Activated CD4-positive, alpha-beta T cell treated with anti-CD3 and anti-CD28 coated beads for 48 hours (primary cell): ENCODE data around the gene PTEN.
"Not testable (repeated sequence)": the region's sequence is repeated elsewhere in the genome, so short reads cannot be mapped to it uniquely, and the experiment has no call there.

Experiments
- DNase-seq: peaks from one replicate; pipeline ENCODE4 v3.0.0-alpha.2; 2020

Gene PTEN

DNA sequence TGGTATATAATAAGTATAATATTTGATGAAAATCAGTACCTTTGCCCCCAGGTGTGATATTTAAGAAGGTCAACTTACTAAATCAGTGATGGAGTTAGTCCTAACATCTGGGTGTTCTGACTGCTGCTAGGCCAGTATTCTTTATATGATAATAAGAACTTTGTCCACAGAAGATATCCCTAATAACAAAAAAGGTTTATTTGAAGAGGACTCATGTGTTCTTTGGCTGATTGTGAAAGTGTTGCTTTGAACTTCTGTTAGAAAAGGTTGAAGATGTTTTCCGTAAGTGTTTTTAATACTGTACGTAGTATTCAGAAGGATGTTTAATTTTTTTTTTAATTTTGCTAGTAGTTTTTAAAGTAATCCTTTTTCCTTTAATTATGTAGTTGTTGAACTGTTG lies 10.2 kb downstream of the PTEN start:
- DNase-seq = no peak

DNA sequence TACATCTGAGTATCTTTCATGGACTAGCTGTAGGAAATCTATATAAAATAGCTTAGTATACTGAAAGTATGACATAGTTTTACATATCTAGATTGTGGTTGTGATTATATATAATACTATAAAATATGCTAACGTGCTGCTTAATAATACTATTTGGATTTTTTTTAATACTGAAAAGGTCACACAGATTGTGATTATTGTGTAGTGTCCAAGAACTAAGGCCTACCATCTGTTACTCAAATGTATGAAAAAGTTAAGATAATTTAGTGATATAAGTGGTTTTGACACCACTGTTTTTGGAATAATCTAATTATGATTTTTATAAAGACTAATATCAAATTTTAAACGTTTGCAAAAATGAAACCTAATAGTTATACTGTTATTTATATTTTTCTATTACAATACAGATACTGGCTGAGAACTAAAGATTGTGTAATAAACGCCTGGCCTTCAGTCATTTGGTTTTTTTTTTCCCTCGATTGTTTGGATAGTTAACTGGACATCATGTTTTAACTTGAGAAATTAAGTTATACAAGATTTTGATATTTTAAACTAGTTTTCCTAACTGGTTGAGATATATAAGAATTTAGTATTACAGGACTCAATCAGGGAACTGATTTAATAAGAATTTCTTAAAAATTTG lies 12.6 kb downstream of the PTEN start:
- no peak for DNase-seq

DNA sequence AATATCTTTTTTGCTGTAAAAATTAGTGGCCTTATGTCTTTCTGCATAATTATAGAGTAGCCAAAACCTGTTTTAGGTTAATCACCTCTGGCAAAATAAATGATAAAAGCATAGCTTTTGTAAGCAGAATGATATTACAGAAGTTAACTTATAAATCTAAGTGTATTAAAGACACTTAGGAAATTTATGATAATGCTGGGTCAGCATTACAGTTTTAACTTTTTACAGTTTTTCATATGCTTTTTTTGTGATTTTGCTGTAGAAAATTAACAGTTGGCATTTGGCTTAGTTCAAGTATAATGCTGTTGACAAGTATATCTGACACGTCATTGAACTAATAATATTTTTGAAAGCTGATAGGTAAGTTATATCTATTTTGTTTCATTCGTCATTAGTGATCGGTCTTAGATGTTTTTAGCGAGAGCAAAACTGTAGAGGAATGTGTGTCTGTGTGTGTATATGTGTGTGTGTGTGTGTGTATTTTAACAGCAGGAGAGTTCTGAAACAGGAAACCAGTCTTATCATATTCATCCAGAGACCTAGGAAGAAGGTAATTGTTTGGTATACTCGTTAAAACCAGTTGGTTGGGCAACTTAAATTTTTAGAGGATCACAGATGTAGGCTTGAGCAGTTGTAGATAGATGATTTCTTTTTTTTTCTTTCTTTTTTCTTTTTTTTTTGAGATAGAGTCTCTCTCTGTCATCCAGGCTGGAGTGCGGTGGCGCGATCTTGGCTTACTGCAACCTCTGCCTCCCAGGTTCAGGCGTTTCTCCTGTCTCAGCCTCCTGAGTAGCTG lies 15.4 kb downstream of the PTEN start:
- no peak for DNase-seq

DNA sequence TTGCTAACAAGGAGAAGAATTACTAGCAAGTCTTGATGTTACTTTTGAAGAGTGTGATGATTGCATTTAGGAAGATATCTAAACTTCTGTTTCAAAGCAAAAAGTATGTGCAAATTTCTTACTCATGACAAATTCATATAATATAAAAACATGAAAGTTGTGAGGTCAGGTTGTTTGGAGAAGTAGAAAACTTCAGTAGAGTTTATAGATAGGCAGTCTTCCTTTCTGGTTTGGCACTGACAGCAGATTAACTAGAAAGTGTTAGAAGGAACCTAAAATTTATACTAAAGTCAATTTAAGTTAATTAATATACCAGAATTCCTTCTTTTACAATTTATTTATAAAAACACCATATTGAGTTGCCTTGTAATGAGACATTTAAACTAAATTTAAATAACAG lies 16.9 kb downstream of the PTEN start:
- DNase-seq = no peak

DNA sequence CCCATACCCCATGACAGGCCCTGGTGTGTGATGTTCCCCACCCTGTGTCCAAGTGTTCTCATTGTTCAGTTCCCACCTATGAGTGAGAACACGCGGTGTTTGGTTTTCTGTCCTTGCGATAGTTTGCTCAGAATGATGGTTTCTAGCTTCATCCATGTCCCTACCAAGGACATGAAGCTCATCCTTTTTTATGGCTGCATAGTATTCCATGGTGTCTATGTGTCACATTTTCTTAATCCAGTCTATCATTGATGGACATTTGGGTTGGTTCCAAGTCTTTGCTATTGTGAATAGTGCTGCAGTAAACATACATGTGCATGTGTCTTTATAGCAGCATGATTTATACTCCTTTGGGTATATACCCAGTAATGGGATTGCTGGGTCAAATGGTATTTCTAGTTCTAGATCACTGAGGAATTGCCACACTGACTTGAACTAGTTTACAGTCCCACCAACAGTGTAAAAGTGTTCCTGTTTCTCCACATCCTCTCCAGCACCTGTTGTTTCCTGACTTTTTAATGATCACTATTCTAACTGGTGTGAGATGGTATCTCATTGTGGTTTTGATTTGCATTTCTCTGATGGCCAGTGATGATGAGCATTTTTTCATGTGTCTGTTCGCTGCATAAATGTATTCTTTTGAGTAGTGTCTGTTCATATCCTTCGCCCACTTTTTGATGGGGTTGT lies 18.1 kb downstream of the PTEN start:
- DNase-seq = not testable (repeated sequence)

DNA sequence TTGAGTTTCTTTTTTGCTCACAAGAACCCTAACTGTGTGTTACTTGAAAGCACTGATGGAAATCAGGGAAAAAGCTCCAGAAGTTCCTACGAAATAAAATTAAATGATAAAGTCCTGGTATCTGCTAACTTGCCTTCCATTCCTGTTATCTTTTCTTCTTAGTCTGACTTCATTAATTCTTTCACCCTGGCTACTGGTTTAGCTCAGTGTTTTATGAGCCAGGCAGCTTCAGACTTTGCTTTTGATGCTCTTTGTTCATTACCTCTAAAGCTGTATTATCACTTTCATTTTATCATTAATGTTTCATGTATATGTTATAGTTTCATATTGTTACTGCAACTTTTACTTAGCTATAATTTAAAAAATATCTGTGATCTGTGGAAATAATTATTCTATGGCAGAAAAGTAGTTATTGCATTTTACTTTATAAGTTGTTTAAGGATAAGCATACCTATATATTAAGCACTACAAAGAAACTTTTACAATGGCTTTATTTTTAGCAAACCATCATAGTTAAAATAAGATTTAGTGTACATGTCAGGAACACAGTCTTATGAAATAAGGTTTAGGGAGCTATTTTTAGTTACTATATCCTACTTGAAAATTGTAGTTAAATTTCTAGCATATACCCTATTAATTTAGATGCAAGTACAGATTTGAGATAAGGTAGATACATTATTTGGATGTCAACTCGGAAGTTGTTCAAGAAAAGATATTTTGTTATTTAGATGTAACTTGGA lies 19.3 kb downstream of the PTEN start:
- DNase-seq = no peak

DNA sequence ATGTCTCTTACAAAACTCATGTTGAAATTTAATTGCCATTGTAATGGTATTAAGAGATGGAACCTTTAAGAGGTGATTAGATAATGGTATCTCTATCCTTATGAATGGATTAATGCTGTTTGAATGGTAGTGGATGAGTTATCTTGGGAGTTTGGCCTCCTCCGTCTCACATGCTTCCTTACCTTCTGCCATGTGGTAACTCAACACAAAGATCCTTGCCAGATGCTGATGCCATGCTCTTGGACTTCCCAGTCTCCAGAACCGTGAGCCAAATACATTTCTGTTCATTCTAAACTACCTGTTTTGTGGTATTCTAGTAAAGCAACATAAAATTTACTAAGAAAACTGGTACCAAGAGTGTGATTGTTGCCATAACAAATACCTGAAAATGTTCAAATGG lies 23.2 kb downstream of the PTEN start:
- DNase-seq = no peak

DNA sequence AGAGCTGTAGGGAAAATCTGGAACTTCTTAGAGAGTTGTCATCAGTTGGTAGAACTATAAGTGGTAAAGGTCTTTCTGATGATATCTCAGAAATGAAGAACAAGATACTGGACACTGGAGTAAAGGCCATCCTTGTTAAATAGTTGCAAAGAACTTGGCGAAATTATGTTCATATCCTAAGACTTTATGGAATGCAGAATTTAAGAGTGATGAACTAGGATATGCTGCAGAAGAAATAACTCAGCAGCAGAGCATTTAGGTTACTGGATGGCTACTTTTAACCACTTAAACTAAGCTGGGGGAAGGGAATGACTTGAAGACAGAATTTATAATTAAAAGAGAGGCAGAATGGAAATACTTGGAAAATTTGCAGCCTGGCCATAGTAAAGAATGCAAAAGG lies 23.7 kb downstream of the PTEN start:
- DNase-seq = no peak

DNA sequence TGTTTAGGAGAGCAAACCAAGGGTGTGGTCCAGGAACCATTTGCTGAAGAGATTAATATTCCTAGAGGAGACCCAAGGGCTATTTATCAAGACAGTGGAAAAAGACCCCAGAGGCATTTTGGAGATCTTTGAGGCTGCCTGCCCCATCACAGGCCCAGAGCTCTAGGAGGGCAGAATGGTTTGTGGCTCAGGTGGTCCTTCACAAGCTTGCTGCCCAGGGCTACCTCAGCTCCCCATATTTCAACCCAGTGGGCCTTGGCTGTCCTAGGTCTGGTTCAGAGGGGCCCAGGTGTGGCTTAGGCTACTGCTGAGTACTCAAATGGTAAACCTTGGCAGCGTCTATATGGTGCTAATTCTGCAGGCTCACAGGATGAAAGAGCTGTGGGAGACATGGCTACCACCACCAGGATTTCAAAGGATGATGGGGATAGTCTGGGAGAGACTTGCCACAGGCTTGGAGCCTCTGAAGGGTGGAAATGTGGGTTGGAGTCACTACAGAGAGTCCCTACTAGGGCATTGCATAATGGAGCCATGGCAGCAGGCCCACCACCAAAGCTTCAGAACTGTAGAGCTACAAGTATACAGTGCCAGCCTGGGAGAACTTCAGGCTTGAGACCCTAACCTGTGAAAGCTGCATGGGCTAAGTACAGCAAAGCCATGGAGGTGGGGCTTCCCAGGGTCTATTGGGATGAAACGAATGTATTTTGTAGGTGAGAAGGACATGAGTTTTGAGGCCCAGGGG lies 24.3 kb downstream of the PTEN start:
- no peak for DNase-seq

DNA sequence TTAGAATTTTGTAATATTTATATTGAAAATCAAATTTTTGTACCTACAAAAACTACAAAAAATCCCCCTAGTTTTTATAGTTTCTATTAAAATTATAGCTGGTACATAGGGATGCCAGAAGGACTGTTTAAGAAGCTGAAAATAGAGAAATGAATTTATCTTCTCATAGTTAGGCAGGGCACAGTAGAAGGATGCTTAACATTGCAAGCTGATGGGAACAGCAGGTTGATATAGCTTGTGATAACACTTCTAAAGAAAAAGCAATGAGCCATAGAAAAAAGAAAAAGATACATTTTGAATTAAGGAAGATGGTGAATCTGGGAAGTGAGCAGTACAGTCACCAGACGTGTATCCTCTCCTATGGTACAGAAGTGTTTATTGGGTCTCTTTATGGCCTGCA lies 32.0 kb downstream of the PTEN start:
- no peak for DNase-seq

DNA sequence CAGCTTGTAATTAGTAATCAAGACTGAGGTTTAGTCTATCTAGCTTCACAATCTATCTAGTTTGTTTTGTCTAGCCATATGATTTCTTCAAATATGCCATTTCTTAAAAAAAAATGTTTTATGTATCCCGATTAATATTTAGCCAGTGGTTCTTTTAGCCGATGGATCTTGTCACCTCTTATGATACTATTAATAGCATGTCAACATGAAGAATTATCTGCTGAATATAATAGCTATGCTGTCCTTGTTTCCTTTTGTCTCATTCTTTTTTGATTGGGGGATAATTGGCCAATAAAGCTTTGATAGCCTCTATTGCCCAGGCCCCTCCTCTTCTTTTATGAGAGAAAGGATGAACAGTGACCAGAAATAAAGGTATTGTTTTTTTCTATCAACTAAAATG lies 32.8 kb downstream of the PTEN start:
- DNase-seq = no peak

DNA sequence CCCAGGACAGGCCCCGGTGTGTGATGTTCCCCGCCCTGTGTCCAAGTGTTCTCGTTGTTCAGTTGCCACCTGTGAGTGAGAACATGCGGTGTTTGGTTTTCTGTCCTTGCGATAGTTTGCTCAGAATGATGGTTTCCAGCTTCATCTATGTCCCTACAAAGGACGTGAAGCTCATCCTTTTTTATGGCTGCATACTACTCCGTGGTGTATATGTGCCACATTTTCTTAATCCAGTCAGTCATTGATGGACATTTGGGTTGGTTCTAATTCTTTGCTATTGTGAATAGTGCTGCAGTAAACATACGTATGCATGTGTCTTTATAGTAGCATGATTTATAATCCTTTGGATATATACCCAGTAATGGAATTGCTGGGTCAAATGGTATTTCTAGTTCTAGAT lies 34.5 kb downstream of the PTEN start:
- not testable (repeated sequence) for DNase-seq

DNA sequence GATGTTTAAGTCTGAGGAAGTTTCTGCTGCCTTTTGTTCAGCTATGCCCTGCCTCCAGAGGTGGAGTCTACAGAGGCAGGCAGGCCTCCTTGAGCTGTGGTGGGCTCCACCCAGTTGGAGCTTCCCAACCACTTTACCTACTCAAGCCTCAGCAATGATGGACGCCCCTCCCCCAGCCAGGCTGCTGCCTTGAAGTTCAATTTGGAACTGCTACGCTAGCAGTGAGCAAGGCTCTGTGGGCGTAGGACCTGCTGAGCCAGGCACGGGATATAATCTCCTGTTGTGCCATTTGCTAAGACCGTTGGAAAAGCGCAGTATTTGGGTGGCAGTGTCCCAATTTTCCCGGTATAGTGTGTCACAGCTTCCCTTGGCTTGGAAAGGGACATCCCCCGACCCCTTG lies 40.0 kb downstream of the PTEN start:
- DNase-seq = not testable (repeated sequence)

DNA sequence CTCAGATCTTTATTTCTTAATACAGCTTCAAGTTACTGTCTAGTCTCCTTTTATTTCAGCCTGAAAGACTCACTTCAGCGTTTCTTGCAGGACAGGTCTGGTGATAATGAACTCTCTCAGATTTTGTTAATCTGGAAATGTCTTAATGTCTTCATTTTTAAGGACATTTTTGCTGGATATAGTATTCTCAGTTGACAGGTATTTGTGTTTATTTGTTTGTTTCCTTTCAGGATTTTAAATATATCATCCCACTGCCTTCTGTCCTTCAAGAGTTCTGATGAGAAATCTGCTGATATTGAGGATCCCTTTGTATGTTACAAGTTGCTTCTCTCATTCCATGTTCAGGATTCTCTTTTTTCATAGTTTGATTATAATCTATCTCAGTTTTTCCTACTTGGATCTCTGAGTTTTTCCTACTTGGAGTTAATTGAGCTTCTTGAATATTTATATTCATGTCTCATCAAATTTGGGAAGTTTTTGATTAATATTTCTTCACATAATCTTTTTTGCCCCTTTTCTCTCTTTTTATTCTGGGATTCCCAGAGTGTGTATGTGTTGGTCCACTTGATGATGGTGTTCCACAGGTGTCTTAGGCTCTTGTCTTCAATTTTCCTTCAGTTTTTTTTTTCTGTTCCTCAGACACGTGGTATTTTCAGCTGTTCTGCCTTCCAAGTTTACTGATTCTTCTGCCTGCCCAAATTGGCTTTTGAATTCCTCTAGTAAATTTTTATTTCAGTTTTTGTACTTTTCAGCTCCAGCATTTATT lies 49.9 kb downstream of the PTEN start:
- DNase-seq = no peak

DNA sequence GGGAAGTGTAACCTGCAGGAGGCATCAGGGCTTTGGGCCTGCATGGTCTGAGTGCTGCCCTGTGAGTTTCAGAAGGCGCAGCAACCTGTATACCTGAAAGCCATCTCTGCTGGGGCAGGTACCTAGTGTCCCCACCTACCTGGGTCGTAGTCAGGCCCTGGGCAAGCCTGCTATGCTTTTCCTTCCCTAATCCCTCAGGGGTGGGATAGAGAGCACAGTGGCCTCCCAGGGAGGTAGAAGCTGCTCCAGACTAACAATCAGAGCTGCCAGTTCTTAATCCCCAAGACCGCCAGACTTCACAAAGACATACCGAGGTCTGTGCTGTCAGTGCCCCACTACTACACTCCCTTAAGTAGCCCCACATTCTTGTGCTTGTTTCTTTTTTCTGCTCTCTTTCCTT lies 52.0 kb downstream of the PTEN start:
- no peak for DNase-seq

DNA sequence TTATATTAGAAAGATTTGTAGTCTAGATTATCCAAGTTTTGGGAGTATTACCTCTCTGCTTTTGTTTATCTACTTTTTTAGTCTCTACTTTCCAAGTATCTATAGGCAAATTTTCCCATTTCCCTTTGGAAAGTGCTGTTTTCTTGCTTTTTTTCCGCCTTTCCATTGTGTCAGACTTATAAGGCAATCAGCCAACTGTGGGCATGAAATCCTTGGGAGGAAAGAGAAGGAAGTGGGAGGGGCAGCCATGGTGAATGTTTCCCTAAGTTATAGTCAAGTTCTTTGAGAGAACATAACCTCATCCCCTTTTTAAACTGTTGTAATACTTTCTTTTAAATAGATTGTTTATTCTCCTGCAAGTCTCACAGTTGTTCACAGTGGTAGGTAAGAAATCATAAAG lies 52.6 kb downstream of the PTEN start:
- DNase-seq = no peak

DNA sequence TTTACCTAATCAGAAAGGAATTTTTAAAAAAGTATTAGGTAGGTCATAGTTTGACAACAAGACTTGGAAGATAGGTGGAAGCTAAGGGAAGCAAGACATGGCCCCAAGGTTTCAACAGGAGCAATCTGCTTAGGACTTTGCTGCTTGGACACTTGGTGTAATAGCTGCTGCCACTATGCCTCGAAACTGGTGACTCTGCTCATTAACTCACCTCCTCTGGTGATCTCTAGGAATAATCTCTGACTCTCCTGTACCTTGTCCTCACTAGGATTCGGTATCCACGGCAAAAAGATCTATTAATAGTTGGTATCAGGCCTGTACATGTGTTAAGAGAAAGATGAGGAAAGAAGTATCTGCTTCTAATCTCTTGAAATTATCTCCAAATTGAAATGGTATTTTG lies 53.1 kb downstream of the PTEN start:
- DNase-seq = no peak

DNA sequence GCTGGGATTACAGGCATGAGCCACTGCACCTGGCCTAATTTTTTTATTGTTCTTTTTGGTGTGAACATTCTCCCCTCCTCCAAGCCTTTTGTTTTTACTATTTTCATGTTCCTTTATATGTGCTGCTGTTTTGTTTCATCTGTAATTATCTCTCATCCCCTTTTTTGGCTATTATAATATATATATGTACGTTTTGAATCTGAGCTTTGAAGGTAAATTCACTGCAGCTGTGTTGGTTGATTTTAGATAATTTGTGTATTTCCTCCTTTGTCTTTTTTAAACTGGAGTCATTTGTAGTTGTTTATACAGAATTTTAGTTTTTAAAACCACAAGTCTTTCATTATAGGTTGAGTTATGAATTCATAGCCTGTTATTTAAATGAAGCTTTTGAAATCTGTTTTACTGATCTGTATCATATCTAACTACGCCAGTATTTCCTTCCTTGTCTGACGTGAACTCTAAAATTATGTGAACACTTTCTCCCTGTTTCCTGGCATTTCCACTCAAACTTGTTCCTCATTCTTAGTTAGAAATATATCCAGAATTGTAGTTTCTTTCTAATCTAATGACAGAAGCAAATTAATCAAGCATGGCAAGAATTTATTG lies 54.9 kb downstream of the PTEN start:
- no peak for DNase-seq

DNA sequence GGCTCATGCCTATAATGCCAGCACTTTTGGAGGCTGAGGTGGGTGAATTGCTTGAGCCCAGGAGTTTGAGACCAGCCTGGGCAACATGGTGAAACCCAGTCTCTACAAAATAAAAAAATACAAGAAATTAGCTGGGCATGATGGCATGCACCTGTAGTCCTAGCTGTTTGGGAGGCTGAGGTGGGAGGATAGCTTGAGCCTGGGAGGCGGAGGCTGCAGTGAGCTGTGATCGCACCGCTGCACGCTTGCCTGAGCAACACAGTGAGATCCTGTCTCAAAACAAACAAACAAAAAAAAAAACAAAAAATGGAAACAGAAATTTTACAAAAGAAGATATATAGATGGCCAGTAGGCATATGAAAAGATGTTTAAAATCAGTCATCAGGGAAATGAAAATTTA lies 57.1 kb downstream of the PTEN start:
- no peak for DNase-seq

DNA sequence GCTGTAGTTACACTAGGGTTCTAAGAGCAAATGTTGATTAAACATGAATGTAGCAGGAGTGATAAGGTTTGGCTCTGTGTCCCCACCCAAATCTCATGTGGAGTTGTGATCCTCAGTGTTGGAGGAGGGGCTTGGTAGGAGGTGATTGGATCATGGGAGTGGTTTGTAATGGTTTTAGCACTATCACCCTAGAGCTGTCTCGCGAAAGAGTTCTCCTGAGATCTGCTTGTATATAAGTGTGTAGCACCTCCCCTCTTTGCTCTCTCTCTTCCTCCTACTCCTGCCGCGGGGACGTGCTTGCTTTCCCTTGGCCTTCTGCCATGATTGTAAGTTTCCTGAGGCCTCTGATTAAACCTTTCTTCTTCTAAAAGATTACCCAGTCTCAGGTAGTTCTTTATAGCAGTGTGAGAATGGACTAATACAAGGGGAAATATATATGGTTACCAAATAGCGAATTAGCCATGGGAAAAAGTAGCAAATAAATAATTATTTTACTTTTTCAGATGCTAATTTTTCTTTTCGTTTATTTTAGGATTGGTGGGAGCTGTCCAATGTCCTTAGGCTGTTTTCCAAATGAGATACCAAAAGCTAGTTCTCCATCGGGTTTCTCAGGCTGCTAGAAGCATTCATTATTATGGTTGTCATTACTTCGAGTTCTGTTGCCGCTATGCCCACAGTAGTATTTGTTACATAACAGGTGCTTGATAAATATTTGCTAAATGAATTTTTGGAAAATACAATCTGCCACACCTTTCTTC lies 58.7 kb downstream of the PTEN start:
- DNase-seq = no peak

DNA sequence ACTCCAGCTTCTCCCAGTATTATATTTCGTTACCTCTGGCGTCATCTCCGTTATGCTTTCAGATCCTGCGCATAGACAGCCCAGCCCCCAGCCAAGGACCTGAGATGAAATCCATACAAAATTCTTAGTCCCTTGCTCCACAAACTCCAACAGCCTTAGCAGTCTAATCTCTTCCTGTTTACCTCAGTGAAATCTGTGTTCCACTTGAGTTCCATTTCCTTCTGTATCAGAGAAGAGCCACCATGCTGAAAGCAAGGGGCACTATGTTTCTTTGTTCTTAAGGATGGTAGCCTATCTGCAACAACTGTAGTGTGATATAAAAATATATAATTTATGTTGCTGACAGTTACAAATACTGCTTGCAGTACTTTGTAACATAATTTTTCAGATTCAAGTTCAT lies 59.8 kb downstream of the PTEN start:
- DNase-seq = no peak
